GM19468 (cell line): ENCODE data around the gene MBOAT1.

Source experiments
- ATAC-seq: cut with Tn5 transposase; IDR thresholded peaks from one replicate; pipeline ENCODE4 v1.9.1; 2021; ENCODE audit warnings: mild to moderate bottlenecking, moderate library complexity, moderate number of reproducible peaks; ENCODE audit not compliant: unreplicated experiment; ENCODE audit errors: extremely low read depth

MBOAT1 gene

DNA sequence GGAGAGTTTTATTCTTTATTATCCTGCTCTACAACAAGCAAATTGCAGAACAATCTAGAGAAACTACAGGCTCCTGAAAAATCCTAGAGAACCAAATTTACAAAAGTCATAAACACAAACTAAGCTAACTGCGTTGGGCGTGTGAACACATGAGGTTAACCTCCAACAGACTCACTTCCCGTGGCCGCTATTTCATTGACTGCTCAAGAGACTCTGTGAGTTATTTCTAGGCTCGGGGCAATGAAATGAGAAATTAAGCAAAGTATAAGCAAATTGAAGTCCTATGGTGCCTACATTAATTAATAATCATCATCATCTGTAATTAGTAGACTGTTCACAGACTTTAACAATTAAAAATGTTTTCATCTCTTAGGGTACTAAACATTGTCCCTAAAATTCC lies 100.0 kb downstream of the MBOAT1 start:
- ATAC-seq, result no peak

DNA sequence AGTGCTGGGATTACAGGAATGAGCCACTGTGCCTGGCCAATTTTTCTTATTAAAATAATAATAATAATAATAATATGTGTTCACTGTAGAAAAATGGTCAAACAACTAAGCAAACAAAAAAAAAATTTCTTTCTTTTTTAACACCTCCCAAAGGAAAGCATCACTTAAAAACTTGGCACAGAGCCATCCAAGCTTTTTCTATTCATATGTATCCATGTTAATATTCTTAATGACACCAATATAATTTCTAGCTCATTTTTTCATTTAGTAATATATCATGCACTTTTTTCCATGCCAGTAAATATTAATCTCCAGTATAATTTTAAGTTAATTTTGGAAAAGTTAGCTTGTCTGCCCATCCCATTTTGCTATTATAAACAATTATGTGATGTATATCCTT lies 101.8 kb downstream of the MBOAT1 start:
- no peak for ATAC-seq

DNA sequence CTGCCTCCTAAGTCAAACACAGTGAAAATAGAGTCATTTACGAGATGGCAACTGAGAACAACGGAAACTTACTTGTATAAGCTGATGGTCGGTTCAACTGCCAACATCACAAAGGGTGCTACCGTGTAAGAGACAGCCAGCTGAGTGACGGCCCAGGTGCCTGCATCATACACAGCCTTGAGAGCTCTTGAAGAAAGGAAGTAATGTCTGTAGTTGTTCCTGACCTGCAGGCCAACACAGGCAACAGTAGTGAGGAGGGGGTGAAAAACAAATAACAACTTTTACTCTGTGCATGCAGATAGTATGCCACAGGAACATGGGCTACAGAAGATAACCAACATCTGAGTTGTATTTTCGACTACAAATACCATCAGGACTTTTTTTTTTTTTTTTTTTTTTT lies 102.7 kb downstream of the MBOAT1 start:
- ATAC-seq, result no peak

DNA sequence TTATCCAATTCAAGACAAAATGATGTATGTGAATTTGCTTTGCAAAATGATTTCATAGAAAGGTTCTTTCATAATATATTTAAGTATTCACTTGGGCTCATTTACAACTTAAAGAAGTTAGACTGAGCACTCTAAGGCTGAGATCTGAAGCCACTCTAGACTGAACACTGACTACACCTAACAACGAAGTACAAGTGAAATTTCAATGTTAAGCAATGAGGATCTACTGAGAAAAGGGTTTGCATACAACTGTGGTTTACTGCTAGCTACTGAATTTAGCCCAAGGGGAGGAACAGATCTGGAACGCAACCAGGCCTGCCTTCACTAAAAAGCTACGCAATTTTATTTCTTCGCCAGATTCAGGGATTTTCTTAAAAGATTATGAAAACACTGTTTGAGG lies 106.4 kb downstream of the MBOAT1 start:
- no peak for ATAC-seq

DNA sequence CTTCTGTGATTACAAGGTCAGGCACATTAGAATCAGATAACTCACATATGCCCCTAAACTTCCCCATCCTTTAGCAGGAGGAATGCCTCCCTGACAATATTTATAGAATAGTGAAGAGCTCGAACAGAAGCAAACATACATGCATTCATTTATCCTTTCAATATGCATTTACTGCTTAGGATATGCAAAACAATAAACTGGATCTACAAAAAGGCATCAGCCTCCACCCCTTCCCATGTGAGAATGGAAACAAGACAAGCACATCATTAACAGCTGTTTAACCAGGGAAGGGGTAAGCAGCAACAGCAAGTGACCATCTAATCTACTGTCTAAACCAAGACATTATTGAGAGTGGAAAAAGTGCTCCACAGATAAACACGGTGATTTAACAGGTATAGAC lies 107.6 kb downstream of the MBOAT1 start:
- ATAC-seq, result no peak

DNA sequence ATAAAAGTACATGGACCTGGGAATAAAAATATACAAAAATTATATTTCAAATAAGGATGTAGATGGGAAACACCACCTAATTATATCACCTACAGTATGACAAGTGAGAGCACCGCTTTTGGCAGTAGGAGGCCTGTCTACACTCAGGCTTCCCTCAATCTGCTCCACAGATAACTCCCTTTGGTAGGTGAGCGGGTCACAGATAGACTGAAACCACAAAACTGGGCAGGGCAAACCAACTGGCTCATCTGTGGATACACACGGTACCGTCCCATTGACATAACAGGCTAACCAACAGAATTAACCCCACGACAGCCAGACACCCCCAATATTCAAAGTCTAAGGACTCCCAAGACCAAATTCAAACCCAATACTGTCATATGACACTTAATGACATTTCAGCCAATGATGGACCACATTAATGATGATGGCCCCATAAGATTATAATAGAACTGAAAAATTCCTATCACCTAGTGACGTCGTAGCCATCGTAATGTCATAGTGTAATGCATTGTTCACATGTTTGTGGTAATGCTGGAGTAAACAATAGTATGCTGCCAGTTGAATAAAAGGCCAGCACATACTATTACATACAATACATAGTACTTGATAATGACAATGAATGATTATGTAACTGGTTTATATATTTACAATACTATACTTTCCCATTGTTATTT lies 109.7 kb downstream of the MBOAT1 start:
- ATAC-seq, result no peak

DNA sequence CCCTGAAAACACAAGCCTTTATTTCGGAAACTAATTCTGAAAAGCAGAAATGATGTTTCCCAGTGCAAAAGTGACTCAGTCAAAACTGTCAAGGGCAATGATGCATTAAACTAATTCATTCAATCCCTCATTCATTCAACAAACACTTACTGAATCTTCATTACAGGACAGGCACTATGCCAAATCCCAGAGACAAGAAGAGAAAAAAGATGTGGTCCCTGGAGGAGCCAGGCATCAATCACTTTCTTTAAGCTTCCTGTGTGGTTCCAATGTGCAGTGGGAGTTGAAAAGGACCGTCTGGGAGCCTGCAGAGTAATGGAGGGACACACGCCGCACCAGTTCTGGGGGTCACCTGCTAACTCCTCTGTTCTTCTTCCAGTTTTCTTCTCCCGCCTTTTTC lies 113.1 kb downstream of the MBOAT1 start:
- ATAC-seq, result no peak

DNA sequence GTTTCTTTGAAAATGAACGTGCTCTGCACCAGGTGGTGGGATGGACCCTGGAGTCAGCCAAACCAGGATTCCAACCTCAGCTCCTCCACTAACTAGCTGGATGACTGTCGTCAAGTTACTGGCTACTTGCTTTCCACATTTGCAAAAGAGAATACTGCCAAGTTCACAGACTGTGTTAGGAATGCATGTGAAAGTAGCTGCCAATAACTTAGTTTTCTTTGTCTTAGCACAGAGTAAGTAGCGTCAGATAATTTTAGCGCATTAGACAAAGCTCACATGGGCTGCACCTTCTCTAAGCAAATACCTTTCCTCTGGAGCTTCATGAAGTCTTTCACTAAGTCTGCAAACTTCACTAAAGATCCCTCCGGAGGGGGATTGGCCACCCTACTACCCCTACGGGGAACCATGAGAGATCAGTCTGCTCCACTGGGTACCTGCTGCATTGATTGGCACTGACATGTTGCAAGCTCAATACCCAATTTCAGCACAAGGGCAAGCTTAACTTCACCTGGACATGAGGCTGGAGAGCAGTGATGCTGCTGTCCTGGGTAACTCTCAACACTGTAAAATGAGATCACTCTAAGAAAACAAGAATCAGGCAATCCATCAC lies 113.9 kb downstream of the MBOAT1 start:
- ATAC-seq, result no peak

DNA sequence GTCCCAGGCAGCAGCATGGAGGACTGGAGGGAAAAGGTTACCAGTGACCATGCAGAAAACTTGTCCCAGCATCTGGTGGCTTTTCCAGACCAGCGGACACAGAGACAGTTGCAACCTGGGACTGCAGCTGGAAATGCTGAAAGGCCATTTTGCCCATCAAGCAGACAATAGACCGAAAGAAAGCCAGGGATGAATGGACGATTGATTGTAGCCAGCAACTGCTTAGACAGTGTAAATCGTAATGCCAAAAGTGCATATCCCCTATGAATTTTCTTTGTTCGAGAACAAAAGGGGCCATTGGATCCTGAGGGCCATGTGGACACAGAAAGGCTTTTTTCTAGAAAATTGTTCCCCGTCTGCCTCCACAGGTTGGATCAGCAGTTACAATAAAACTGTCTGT lies 115.7 kb downstream of the MBOAT1 start:
- ATAC-seq, result no peak

DNA sequence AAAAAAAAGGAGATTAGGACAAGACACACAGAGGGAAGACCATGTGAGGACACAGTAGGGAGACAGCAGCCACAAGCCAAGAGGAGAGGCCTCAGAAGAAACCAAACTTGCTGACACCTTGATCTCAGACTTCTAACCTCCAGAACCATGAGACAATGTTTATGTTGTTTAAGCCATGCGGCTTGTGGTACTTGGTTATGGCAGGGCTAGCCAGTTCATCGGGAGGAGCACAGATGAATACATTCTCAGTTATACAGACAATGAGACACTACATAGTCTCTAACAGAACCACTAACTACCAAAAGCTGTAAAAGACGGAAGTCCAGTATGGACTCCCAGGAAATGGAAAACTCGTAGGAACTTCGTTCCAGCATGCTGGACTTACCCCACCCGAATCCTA lies 116.8 kb downstream of the MBOAT1 start:
- ATAC-seq, result no peak

DNA sequence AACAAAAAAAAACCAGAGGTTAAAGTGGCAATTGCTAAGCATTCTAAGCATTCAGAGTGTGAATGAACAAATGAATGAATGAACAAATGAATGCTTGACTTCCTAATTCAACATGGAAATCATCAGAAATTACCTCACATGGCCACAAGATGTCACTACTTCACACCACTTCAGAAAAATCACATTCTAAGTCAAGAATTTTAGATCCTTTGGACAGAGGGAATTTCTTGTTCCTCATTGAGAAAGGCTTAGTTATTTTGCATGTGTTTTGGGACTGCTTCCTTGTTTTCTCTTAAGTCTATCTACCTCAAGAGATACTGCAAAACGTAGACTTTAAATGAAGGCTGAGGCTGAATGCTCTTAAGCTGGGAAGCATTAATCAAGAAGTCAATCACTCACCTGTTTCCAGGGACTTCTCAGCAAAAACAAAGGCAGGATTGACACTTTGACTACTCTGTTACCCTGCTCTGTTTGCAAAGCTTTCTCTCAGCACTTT lies 120.2 kb downstream of the MBOAT1 start:
- no peak for ATAC-seq

DNA sequence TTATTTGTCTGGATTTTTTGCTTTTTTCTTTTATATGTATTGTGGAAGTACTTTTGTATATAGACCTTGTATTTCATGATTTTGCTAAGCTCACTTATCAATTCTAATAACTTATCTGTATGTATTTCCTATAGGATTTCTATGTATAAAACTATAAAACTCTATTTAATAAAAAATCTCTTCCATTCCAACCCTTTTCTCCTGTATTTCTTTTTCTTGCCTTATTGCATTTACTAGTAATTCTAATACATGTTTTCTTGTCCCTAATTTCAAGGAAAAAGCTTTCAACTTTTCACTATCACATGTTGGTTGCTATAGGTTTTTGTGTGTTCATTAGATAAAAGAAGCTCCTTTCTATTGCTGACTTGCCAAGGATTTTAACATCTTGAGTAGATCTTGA lies 125.3 kb downstream of the MBOAT1 start:
- no peak for ATAC-seq

DNA sequence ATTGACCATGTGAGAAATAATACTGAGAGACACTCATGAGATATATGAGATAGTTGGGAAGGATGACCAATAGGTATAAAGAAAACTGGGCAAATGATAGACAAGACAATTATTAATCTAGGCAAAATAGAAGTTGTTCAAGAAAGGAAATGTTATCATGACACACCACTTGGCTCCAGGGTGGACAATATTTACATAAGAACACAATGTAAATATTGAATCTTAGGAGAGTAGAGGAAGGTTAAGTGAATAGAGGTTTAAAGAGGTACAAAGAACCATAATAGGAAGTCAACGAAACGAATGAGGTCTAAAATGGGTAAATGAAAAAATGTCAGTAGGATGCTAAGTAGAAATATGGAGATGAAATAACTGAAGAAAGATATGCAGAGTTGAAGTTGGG lies 126.5 kb downstream of the MBOAT1 start:
- ATAC-seq, result no peak

DNA sequence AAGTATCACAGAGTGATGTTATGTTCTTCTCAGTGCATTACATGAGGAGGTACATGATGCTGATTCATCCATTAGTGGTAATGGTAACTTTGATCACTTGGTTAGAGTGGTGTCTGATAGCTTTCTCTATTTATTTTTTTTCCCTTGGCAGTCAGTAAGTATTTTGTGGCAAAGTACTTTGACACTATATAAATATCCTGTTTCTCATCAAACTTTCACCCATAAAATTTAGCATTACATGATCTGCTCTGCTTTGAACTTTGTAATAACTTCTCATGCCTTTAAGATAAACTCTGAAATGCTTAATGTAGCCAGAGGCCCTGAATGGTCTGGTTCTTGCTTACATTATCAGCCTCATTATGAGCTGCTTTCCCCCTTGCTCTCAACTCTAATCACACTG lies 127.9 kb downstream of the MBOAT1 start:
- no peak for ATAC-seq

DNA sequence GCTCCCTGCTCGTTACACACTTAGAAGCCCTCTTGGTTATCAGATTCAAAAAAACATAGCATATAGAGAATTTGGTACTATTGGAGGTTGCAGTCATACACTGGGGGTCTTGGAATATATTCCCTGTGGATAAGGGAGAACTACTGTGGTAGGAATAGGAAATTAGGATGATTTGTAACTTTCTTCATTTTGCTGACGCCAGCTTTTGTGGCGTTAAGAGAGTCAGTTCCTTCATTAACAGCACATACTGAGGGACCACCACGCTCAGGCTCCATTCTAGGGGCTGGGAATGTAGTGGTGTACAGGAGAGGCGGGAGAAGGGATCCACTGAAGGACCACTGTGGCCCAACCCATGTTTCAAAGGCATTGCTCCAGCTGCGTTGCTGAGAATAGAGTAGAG lies 140.3 kb downstream of the MBOAT1 start:
- ATAC-seq, result no peak

DNA sequence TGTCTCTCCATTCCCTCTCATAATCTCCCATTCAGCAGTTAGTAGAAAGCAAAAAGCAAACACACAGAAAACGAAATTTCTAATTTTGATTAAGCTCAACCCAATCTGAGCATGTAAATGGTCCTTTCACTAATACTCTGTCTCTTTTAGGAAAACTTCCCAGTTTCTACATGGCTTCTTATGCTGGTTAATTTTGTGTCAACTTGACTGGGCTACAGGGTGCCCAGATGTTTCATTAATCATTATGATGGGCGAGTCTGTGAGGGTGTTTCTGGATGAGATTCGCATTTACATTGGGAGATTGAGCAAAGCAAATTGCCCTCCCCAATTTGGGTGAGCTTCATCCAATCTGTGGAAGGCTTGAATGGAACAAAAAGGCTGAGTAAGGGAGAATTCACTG lies 142.2 kb downstream of the MBOAT1 start:
- no peak for ATAC-seq

DNA sequence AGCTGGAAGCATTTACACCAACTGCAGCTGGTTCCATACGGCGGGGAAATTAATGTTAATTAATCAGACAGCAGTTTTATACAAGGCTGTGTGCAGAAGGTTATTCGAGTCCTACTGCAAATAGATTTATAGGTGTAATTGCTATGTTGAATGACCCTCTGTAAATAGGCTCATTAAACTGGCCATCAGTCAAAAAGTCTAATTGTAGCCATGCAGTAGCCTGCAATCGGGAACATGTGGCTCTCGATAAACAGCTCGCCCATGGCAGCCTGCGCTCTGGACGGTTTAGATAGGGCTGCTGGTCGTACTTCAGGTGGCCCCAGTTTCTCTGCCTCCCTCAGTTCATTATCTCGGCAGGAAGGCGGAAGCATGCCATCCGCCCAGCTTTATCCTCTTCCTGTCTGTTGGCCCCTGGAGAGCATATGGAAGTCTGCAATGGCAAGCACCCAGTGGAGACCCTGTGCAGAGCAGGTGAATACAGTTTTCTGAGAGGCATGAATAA lies 143.2 kb downstream of the MBOAT1 start:
- ATAC-seq, result no peak

DNA sequence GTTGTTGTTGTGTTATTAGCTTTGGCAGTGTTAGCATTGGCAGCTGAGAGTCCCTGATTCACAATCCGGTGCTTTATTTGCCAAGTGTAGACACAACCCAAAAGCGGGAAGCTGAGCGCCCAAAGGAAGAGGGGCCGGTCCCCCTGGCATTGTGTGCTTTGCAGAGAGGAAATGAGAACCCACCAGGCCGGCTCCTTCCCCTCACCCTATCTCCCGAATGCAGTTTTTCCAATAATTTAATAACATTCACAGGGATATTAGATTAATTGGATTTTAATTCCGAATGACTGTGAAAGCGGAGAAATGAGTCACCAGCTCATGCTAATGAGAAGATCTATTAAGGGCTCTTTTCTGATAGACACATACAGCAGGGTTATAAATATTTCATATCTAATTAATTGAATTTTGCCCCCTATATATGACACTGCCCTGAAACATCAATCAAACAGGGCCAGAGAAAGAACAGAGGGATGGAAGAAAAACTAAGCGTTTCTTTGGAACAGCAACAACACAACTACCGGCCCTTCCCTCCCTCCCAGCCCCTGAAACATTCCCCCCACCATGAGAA lies 143.8 kb downstream of the MBOAT1 start:
- no peak for ATAC-seq

DNA sequence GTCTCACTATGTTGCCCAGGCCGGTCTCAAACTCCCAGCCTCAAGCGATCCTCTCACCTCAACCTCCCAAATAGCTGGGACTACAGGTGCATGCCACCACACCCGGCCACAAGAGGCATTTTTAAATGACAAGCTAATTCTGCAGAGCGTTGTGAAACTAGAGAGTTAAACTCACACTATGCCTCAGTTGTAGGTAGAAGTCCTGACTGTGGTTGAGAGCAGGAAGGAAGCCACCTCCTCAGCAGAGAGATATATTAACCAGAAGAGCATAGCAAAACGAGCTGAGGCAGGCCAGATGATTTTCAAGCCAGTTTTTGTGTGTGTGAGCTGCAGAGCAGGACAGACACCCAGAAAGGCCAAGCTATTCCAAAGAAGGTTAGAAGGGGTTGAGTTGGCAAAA lies 150.3 kb downstream of the MBOAT1 start:
- no peak for ATAC-seq

DNA sequence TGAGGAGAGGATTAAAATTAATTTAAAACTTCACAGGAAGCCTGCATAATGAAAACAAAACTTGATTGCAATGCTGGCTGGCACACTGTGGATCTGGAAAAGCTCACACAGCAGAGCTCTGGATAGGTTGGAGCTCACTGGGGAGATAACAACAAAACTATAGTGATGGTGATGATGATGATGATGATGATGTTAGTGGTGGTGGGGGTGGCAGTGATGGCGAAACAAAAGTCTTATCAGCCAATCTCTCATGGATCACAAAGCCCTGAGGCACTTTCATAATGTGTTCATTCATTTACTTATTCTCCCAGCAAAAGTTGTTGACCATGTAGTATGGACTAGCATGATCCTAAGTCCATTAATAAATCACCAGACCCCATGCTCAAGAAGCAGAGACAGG lies 152.0 kb downstream of the MBOAT1 start:
- ATAC-seq, result no peak

DNA sequence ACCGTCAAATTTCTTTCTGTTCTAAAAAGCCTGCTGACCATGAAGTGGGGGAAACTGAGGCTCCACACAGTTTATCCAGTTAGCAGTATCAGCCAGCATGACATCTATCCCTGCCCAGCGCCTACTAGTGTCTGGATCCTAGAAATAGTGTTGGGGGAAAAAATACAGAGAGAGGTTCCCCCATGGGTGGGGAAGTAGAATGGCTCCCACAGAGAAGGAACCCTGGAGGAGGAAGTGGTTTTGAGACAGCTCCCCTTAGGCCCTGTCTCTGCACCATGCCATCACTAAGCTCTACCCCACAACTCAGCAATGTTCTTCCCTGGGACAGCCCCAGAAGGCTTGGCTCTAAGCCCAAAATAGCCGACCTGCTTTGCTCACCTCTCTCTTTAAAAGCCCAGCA lies 153.4 kb downstream of the MBOAT1 start:
- ATAC-seq, result no peak
